Spinal cord (tissue), 10 donors: ENCODE results near the gene IHH. TPM values are rescaled to one million over a fixed set of nuclear protein-coding genes. Genes with fewer than 3 reads are reported as not detected.

Experiments
- DNase-seq, 6 donors: peaks; one replicate each; pipeline versions ENCODE4 v3.0.0 to v3.0.0-alpha.2; 2013 to 2015; ENCODE audit warnings: low spot score in 6 of 6, low read depth in 4 of 6
- H3K27ac ChIP-seq: one replicate; pipeline ENCODE4 v1.5.1; 2013; ENCODE audit warnings: low read depth, low read length, control low read depth
- H3K27me3 ChIP-seq: one replicate; pipeline ENCODE4 v1.6.1; 2013; ENCODE audit warnings: low read length; ENCODE audit not compliant: control insufficient read depth, insufficient read depth
- H3K36me3 ChIP-seq: one replicate; pipeline ENCODE4 v1.6.1; 2013; ENCODE audit warnings: low read length; ENCODE audit not compliant: control insufficient read depth, insufficient read depth
- H3K4me1 ChIP-seq: one replicate; pipeline ENCODE4 v1.6.1; 2013; ENCODE audit warnings: low read length; ENCODE audit not compliant: control insufficient read depth, insufficient read depth
- H3K4me3 ChIP-seq: one replicate; pipeline ENCODE4 v1.5.1; 2013; ENCODE audit warnings: low read depth, low read length, control low read depth
- H3K9me3 ChIP-seq: one replicate; pipeline ENCODE4 v1.6.1; 2013; ENCODE audit warnings: low read length; ENCODE audit not compliant: control insufficient read depth, insufficient read depth
- WGBS: methylation state at CpG from one replicate; pipeline ENCODE4 v1.1.5; 2013; ENCODE audit warnings: missing lambda C conversion rate; ENCODE audit not compliant: insufficient coverage; 5-methylcytosine and 5-hydroxymethylcytosine counted together
- polyA plus RNA-seq, 2 donors: library from polyadenylated mRNA; unstranded; fragments of 120-200 nt; gene quantifications; one replicate each; pipeline ENCODE4 v1.2.1, GENCODE V29; 2013; ENCODE audit not compliant: insufficient read length in 2 of 2
- total RNA-seq, 2 donors: library from RNA; depleted of rRNA in 1 of 2; stranded (reverse); fragments of 120-200 nt in 1 of 2; fragments of >200 nt in 1 of 2; gene quantifications; one replicate each; pipeline versions ENCODE4 v1.2.3 to v1.2.4, GENCODE V29; 2013 to 2014
- donor health status: healthy.

The IHH gene
- total and polyA plus RNA-seq, 4 donors: 0.28 to 0.59 (median 0.34) TPM

DNA sequence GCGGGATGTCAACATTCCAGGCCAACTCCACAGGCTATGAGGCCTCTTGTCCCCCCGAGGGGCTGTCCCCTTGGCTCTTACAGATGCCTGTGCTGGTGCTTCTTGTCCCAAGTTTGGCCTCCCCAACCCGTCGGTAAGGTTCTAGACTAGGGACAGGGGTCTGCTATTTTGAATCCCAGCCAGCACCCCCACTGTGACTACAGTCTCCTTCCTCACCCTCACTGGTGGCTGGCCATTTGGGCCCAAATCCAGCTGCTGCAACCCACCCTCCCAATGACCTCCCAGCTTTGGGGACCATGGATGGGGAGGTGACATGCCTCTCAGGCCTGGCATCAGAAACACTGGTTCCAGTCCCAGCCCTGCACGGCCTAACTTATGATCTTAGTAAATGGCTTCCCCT is 38.1 kb downstream of the IHH start:
- H3K36me3 ChIP-seq: peaks cover 13% of the 10 kb centered on the region
- no peak overlapping the region for H3K4me3 ChIP-seq
- peaks cover 4% of the 10 kb centered on the region for H3K27me3 ChIP-seq
- DNase-seq: no peak
- H3K4me1 ChIP-seq: peaks cover 42% of the 10 kb centered on the region
- WGBS: 78% methylated on average over 4 of the region's 5 CpGs
- no peak overlapping the region for H3K27ac ChIP-seq
- no peaks in the 10 kb centered on the region for H3K9me3 ChIP-seq

DNA sequence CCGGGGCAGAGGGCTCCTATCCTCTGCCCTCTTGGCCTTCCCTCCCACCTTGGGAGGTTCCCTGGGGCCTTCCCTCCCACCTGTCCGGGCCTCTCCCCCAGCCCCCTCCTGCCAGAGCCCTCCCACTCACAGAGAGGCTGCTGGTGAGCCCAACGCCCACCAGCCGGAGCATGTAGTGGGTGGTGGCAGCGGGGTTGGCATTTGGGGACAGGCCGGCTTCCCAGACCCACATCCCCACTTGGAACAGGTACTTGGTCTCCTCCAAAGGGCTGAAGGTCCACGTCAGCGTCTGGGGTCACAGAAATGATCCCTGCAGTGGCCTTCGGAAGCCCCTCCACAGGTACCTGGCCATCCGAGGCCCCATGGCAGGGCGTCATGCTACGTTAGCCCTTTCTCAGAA is 38.7 kb downstream of the IHH start:
- 91% methylated on average over 10 of the region's 12 CpGs for WGBS
- DNase-seq: no peak

DNA sequence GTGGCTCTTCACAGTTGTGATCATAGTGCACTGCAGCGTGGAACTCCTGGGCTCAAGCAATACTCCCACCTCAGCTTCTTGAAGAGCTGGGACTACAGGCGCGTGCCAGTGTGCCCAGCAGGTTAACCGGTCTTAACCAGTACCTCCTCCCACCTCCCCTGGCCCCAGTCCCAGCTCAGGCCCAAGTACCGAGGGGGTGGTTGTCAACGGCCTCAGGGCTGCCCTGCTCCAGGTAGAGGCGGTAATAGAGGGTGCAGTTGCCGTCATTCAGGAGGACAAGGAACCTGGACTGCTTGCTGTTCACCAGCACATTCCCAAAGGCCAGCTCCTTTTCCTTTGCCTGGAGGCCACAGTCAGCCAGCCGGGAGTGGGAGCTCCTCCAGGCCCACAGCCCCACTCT is 39.1 kb downstream of the IHH start:
- 89% methylated on average over 7 of the region's 9 CpGs for WGBS
- DNase-seq: no peak
- no peak overlapping the region for H3K27ac ChIP-seq
- no peaks in the 10 kb centered on the region for H3K9me3 ChIP-seq
- no peak overlapping the region for H3K4me3 ChIP-seq
- H3K36me3 ChIP-seq: peaks cover 8% of the 10 kb centered on the region
- H3K27me3 ChIP-seq: peaks cover 4% of the 10 kb centered on the region
- peaks cover 45% of the 10 kb centered on the region for H3K4me1 ChIP-seq

More for the DNA sequence above, 38.7 kb downstream of the IHH start:
- Histone ChIP-seq H3K9me3 (no peaks in the 10 kb centered on the region), H3K27ac (no peak overlapping the region), H3K27me3 (peaks cover 4% of the 10 kb centered on the region), H3K4me3 (no peak overlapping the region), H3K36me3 (peaks cover 10% of the 10 kb centered on the region), H3K4me1 (peaks cover 45% of the 10 kb centered on the region)

DNA sequence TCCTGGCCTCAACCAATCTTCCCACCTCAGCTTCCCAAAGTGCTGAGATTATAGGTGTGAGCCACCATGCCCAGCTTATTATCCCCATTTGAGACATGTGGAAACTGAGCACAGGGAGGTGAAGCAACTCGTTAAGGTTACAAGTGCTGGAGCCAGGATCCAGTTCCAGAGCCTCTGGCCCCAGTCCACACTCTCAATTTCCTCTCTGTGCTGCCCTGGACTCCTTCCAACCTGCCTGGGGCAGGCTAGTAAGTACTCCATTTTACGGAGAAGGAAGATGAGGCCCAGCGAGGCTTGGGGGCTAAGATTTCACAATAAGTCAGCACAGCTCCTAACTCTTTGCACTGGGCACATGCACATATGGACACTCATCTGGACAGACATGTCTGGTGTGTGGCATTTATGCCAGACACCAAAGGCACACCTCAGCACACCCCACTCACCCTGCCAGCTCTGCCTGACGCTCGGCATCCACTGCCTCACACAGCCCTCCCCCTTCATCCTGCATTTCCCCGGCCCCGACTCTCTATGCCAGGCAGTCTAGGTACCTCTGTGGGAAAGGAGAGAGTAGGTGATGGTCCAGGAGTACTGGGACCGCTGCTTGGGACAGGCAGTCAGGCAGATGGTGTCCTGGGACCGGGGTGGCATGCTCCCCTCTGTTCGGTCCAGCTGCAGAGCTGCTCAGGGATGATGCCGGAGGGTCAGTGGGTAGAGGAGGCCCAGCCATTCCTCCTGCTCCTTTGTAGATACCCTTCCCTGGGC is 39.9 kb downstream of the IHH start:
- Histone ChIP-seq H3K4me1 (peaks cover 41% of the 10 kb centered on the region), H3K9me3 (no peaks in the 10 kb centered on the region), H3K27ac (no peak overlapping the region), H3K27me3 (peaks cover 4% of the 10 kb centered on the region), H3K4me3 (no peak overlapping the region), H3K36me3 (peaks cover 6% of the 10 kb centered on the region)
- DNase-seq: peak in 1 of 6 donors; percentile 25
- 66% methylated on average over 6 of the region's 11 CpGs for WGBS

DNA sequence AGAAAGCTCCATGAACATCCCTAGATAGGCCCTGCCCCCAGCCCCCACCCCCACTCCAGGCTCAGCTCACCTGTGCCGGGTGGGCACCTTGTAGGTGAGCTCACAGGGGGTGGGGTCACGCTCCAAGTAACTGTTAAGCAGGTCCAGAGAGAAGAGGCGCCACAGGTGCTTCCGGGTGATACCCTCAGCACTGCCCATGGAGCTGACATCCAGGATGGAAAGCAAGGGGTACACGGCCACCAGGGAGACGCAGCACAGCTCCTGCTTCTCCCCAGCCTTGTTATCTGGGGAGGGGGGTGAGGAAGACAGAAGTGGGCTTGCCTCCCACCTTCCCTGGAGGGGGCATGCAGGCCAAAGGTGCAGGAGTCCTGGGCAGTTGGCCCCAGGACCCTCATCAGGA is 41.3 kb downstream of the IHH start:
- no peaks in the 10 kb centered on the region for H3K9me3 ChIP-seq
- H3K4me1 ChIP-seq: peaks cover 31% of the 10 kb centered on the region
- no peak for DNase-seq
- peaks cover 5% of the 10 kb centered on the region for H3K27me3 ChIP-seq
- peaks cover 3% of the 10 kb centered on the region for H3K36me3 ChIP-seq
- H3K27ac ChIP-seq: no peak overlapping the region
- 76% methylated on average over 6 of the region's 6 CpGs for WGBS
- H3K4me3 ChIP-seq: no peak overlapping the region

DNA sequence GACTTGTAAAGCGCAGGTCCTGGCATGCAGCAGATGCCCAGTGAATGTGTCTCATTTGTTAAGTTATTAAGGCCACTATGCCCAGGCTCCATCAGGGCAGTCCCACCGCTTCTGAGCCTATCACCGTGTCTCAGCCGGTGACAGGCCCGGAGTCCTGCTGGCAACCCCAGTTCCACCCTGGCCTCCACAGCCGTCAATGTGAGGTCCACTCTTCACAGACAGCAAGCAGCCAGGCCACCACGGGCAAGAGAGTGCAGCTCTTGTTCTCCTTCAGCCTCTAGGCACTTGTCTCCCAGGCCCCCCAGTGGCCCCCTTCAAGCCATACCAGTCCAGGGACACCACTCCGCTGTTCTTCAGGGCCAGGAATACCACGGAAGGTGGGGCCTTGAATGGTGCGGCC is 42.0 kb downstream of the IHH start:
- Histone ChIP-seq H3K27me3 (peaks cover 10% of the 10 kb centered on the region), H3K27ac (no peak overlapping the region), H3K4me1 (peaks cover 31% of the 10 kb centered on the region), H3K9me3 (no peaks in the 10 kb centered on the region), H3K36me3 (peaks cover 3% of the 10 kb centered on the region), H3K4me3 (no peak overlapping the region)
- DNase-seq: no peak
- 82% methylated on average over 9 of the region's 10 CpGs for WGBS

DNA sequence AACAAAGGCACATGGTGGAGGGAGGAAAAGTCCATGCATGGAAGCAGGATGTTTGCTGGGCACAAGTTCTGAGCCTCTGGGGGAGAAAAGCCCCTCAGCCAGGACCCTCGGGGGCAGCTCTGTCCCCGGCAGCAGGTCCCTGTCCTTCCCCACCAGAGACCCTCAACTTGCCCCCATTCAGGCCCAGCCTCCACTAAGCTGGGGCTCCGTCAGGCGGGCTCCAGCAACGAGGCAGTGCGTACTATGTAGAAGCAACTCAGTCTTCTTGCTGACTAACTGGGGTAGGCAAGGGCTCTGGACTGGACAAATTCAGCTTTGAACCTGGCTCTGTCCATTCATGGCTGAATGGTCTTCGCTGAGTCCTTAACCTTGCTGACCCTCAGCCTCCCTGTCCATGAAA is 42.4 kb downstream of the IHH start:
- no peak overlapping the region for H3K4me3 ChIP-seq
- H3K27ac ChIP-seq: no peak overlapping the region
- peaks cover 3% of the 10 kb centered on the region for H3K36me3 ChIP-seq
- DNase-seq: no peak
- no peaks in the 10 kb centered on the region for H3K9me3 ChIP-seq
- H3K27me3 ChIP-seq: peaks cover 14% of the 10 kb centered on the region
- WGBS: 89% methylated on average over 6 of the region's 7 CpGs
- H3K4me1 ChIP-seq: peaks cover 31% of the 10 kb centered on the region

DNA sequence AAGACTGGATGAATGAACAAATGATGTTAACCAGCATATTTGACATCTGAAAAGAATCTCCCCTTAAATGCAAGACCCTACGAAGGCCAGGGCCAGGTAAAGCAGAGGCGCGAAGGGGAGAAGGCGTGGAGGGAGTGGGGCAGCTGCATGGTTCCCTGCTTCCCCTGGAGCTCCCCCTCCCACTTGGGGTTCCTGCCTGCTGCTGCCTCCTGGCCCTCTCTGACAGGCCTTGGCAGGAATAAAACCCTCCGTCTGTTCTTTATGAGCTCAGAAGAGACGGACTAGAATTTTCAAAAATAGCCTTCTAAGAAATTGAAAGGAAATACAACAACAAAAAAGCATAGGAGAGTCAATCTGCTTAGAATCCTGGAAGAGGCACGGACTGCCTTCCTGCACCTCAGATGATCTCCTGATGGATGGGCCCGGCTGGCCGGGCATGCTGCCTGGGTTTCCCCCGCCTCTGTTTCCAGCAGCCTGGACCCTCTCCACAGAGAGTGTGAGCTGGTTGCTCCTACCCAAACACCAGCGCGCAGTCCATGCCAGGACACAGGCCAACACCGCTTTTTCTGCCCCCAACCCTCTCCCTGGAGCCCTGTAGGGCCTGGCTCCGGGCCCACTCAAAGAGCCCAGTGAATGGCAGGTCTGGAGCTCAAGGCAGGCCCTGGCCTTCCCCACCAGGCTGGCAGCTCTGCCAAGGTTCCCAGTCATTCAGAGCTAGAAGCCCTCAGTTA is 43.4 kb downstream of the IHH start:
- Histone ChIP-seq H3K4me3 (no peak overlapping the region), H3K9me3 (no peaks in the 10 kb centered on the region), H3K27ac (peak overlapping the region; percentile 15), H3K27me3 (peaks cover 19% of the 10 kb centered on the region), H3K4me1 (peaks cover 31% of the 10 kb centered on the region), H3K36me3 (peaks cover 3% of the 10 kb centered on the region)
- DNase-seq: peak in 5 of 6 donors; percentile 48 to 94 (median 73)
- 35% methylated on average over 11 of the region's 14 CpGs for WGBS

DNA sequence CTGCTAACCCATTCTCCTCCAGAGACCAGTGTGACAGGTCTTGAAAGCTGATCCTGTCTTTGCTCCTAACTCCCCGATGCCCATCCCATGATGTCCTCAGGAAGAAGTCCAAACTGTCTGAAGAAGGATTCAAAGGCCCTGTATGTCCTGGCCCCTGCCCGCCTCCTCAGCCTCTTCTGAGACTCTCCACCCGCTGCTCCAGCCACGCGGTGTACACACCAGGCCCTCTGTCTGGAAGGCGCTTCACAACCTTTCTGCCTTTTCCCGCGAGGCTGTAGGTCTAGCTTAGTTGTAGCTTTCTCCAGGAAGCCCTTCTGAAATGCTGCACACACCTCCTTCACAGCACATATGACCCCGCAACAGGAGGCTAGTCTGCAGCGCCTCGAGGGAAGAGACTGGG is 44.0 kb downstream of the IHH start:
- Histone ChIP-seq H3K27ac (no peak overlapping the region), H3K4me3 (no peak overlapping the region), H3K4me1 (peaks cover 31% of the 10 kb centered on the region), H3K36me3 (no peaks in the 10 kb centered on the region), H3K27me3 (peaks cover 23% of the 10 kb centered on the region), H3K9me3 (no peaks in the 10 kb centered on the region)
- no peak for DNase-seq
- WGBS: 91% methylated on average over 8 of the region's 11 CpGs

DNA sequence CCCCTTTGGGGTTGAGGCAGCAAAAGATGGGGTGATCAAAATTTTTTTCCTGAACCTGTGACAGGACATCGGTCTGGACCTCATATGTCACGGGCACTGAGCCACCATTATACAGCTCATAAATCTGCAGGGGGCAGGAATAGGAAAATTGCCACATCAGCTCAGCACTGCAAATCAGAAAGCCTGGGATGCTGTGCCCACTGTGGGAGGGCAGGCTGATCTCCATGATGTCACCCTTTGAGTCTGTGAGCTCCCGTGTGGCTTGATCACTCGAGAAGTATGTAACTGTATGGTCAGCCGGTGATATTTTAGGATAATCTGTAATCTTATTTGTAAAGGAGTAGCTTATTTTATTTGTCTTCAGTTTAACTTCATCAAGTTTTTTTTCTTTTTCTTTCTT is 49.8 kb downstream of the IHH start:
- no CpG with 5 or more reads among the region's 5 CpGs for WGBS
- no peaks in the 10 kb centered on the region for H3K36me3 ChIP-seq
- peaks cover 33% of the 10 kb centered on the region for H3K27me3 ChIP-seq
- H3K4me1 ChIP-seq: no peaks in the 10 kb centered on the region
- DNase-seq: no peak
- no peak overlapping the region for H3K27ac ChIP-seq
- H3K9me3 ChIP-seq: no peaks in the 10 kb centered on the region
- no peak overlapping the region for H3K4me3 ChIP-seq
